MM.1S (cell line): ENCODE data around the gene SPINT2.

ENCODE experiments used
- DNase-seq: peaks from one replicate; pipeline ENCODE4 v3.0.0-alpha.2; 2015
- H2AFZ ChIP-seq: fragments of 300-600 bp; sonication (generic); 2 replicates; pipeline ENCODE4 v1.6.0; 2016; ENCODE audit warnings: antibody characterized with exemption, low read length
- H3F3A ChIP-seq: fragments of 300-600 bp; sonication (generic); 2 replicates; pipeline ENCODE4 v1.6.1; 2016; ENCODE audit warnings: mild to moderate bottlenecking, antibody characterized with exemption, low read length, moderate library complexity, mixed read lengths; ENCODE audit not compliant: insufficient read depth
- H3K27ac ChIP-seq: fragments of 300-600 bp; sonication (generic); 2 replicates; pipeline ENCODE4 v1.5.1; 2016; ENCODE audit warnings: mild to moderate bottlenecking, low read length
- H3K27me3 ChIP-seq: fragments of 300-600 bp; sonication (generic); replicated peaks from 2 replicates; pipeline ENCODE4 v1.6.0; 2016; ENCODE audit warnings: low read length; ENCODE audit not compliant: insufficient read depth
- H3K36me3 ChIP-seq: fragments of 300-600 bp; sonication (generic); replicated peaks from 2 replicates; pipeline ENCODE4 v1.6.1; 2016; ENCODE audit warnings: mild to moderate bottlenecking, low read length, mixed read lengths; ENCODE audit not compliant: insufficient read depth
- H3K4me1 ChIP-seq: fragments of 300-600 bp; sonication (generic); 2 replicates; pipeline ENCODE4 v1.6.1; 2016; ENCODE audit warnings: low read length, mixed read lengths
- H3K4me2 ChIP-seq: fragments of 300-600 bp; sonication (generic); 2 replicates; pipeline ENCODE4 v1.6.0; 2016; ENCODE audit warnings: low read depth, low read length
- H3K4me3 ChIP-seq: fragments of 300-600 bp; sonication (generic); 2 replicates; pipeline ENCODE4 v1.5.1; 2016; ENCODE audit warnings: low read length, mixed read lengths
- H3K79me2 ChIP-seq: fragments of 300-600 bp; sonication (generic); 2 replicates; pipeline ENCODE4 v1.6.1; 2016; ENCODE audit warnings: mixed run types, low read length, mixed read lengths
- H3K9ac ChIP-seq: fragments of 300-600 bp; sonication (generic); 2 replicates; pipeline ENCODE4 v1.6.1; 2016; ENCODE audit warnings: low read length, mixed read lengths
- H3K9me2 ChIP-seq: fragments of 300-600 bp; sonication (generic); replicated peaks from 2 replicates; pipeline ENCODE4 v1.6.1; 2016; ENCODE audit warnings: mild to moderate bottlenecking, low read length, mixed read lengths; ENCODE audit not compliant: insufficient read depth
- H3K9me3 ChIP-seq: fragments of 300-600 bp; sonication (generic); replicated peaks from 2 replicates; pipeline ENCODE4 v1.6.1; 2016; ENCODE audit warnings: mild to moderate bottlenecking, low read length, mixed read lengths; ENCODE audit not compliant: insufficient read depth
- H4K20me1 ChIP-seq: fragments of 300-600 bp; sonication (generic); 2 replicates; pipeline ENCODE4 v1.6.1; 2016; ENCODE audit warnings: mild to moderate bottlenecking, low read length, moderate library complexity, mixed read lengths; ENCODE audit not compliant: insufficient read depth
- EZH2 ChIP-seq: fragments of 300-600 bp; sonication (generic); optimal IDR thresholded peaks from 2 replicates; pipeline ENCODE3; 2017; ENCODE audit warnings: low read depth, mild to moderate bottlenecking, antibody characterized with exemption, low read length, mixed read lengths
- EZH2phosphoT487 ChIP-seq: fragments of 300-600 bp; sonication (generic); IDR thresholded peaks from 2 replicates; pipeline ENCODE4 v1.6.1; 2018; ENCODE audit warnings: antibody characterized with exemption, low read length
- TF ChIP-seq, protein P1 (sequence below): fragments of 300-600 bp; sonication (generic); IDR thresholded peaks from 2 replicates; pipeline ENCODE4 v1.5.1; 2016; ENCODE audit warnings: antibody characterized with exemption, low read length, mixed read lengths

The SPINT2 gene

GRCh38 chr19:38245826-38246498 lies 18.4 kb upstream of the SPINT2 start:
- Histone ChIP-seq H3K27me3 (peaks cover under 1% of the 10 kb centered on the region; the same call in 1 of the 2 replicates), H3K27ac (no peak overlapping the region), H3K9me2 (no peaks in the 10 kb centered on the region), H3K79me2 (no peaks in the 10 kb centered on the region), H4K20me1 (no peaks in the 10 kb centered on the region), H2AFZ (no peak overlapping the region), H3K4me2 (no peak overlapping the region), H3K9me3 (no peaks in the 10 kb centered on the region), H3K9ac (no peak overlapping the region), H3K4me3 (no peak overlapping the region), H3K4me1 (no peaks in the 10 kb centered on the region), H3K36me3 (no peaks in the 10 kb centered on the region), H3F3A (no peaks in the 10 kb centered on the region)
- no peak for DNase-seq
- TF ChIP-seq EZH2phosphoT487, result no peak
- TF ChIP-seq EZH2, result no peak
- TF ChIP-seq, protein P1, sequence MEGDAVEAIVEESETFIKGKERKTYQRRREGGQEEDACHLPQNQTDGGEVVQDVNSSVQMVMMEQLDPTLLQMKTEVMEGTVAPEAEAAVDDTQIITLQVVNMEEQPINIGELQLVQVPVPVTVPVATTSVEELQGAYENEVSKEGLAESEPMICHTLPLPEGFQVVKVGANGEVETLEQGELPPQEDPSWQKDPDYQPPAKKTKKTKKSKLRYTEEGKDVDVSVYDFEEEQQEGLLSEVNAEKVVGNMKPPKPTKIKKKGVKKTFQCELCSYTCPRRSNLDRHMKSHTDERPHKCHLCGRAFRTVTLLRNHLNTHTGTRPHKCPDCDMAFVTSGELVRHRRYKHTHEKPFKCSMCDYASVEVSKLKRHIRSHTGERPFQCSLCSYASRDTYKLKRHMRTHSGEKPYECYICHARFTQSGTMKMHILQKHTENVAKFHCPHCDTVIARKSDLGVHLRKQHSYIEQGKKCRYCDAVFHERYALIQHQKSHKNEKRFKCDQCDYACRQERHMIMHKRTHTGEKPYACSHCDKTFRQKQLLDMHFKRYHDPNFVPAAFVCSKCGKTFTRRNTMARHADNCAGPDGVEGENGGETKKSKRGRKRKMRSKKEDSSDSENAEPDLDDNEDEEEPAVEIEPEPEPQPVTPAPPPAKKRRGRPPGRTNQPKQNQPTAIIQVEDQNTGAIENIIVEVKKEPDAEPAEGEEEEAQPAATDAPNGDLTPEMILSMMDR, result no peak

- H3K36me3 ChIP-seq, result no peaks in the 10 kb centered on the region
- H3F3A ChIP-seq, result no peaks in the 10 kb centered on the region
- no peaks in the 10 kb centered on the region for H3K9me2 ChIP-seq
- TF ChIP-seq, protein P1, result no peak
- TF ChIP-seq EZH2 (no peak), EZH2phosphoT487 (no peak)
- no peaks in the 10 kb centered on the region for H3K79me2 ChIP-seq
- H3K27me3 ChIP-seq, result peaks cover 5% of the 10 kb centered on the region
- H4K20me1 ChIP-seq, result no peaks in the 10 kb centered on the region
- no peak overlapping the region for H2AFZ ChIP-seq
- H3K4me1 ChIP-seq, result no peaks in the 10 kb centered on the region
- no peak overlapping the region for H3K4me2 ChIP-seq
- DNase-seq, result no peak
- no peaks in the 10 kb centered on the region for H3K9me3 ChIP-seq
- H3K27ac ChIP-seq, result no peak overlapping the region
- no peak overlapping the region for H3K9ac ChIP-seq
- H3K4me3 ChIP-seq, result no peak overlapping the region
These were observed 17.2 kb upstream of the SPINT2 start for GRCh38 chr19:38247126-38247525.

DNA sequence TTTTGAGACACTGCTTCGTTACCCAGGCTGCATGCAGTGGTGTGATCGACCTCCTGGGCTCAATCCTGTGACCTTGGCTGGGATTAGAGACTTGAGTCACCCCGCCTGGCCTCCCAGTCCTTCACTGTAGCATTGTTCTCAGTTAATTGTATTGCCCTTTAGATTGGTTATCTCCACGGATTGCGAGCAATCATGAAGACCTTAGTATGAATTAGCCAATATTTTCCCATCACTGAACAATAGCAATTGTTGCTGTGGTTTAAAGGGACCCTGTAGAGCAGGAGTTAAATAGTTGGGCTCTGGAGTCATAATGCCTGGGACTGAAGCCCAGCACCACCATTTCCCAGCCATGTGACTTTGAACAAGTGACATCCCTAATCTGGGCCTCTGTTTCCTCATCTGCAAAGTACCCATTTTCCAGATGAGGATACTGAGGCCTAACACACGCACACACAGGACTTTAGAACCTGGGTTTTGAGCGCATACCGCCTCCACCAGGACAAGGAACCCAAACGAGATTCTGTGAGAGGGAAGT lies 16.6 kb upstream of the SPINT2 start:
- H3K4me2 ChIP-seq, result no peak overlapping the region
- no peaks in the 10 kb centered on the region for H3K79me2 ChIP-seq
- H3K9me2 ChIP-seq, result no peaks in the 10 kb centered on the region
- no peaks in the 10 kb centered on the region for H3K4me1 ChIP-seq
- H3K9ac ChIP-seq, result no peak overlapping the region
- H3F3A ChIP-seq, result no peaks in the 10 kb centered on the region
- H2AFZ ChIP-seq, result no peak overlapping the region
- TF ChIP-seq EZH2 (no peak), EZH2phosphoT487 (no peak)
- TF ChIP-seq, protein P1, result no peak
- H3K27ac ChIP-seq, result no peak overlapping the region
- H3K27me3 ChIP-seq, result peaks cover 12% of the 10 kb centered on the region
- no peak for DNase-seq
- H3K36me3 ChIP-seq, result no peaks in the 10 kb centered on the region
- H4K20me1 ChIP-seq, result no peaks in the 10 kb centered on the region
- H3K9me3 ChIP-seq, result no peaks in the 10 kb centered on the region
- H3K4me3 ChIP-seq, result no peak overlapping the region
